ENCODE measurements around the gene ZNF319. TPM values are rescaled to one million over a fixed set of nuclear protein-coding genes. Genes with fewer than 3 reads are reported as not detected.

ZNF319 gene
- polyA plus RNA-seq, 1 donor from 2014 or later, result 7.0 TPM

DNA sequence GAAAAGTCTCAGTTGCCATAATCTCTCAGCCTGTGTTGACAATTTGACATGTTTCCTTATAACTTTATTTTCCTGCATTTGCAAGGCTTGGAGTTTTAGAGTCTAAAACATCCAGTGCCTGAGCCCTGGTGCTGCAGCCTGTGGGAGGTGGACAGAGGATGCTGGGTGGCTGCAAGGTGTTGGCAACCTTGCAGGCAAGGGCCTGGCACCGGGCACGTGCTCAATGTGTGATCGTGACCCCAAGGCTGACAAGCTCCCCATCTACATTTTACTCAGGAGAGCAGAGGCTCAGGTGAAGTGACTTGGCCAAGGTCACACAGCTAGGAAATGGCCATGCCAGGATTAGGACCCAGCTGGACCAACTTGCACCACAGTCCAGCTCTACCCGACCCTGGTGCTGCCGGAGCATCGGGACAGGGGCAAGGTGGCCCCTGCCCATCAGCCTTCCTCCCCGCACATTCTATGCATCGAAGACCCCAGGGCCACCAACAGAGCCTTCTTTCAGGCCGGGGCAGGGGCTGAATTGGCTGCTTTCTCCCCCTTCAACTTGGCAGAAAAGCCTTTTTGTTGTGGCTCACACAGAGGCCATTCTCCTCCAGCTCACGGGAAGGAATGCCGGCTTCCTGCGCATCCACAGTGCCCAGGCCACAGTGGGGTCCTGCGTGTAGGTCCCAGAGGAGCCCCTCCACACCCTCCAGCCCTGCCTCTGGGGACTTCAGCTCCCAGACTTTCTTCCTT lies 48.2 kb upstream of the ZNF319 start:
- Histone ChIP-seq H3K4me2 (ENCODE audit: low read length) (no peak overlapping the region), H3K36me3 (ENCODE audit: insufficient read depth, low read length) (no peaks in the 10 kb centered on the region), H3K27ac (ENCODE audit: low read length) (no peak overlapping the region), H2AFZ (ENCODE audit: low read depth, low read length) (no peak overlapping the region), H3K27me3 (ENCODE audit: insufficient read depth, low read depth, low read length) (no peaks in the 10 kb centered on the region), H3K9me2 (ENCODE audit: insufficient read depth, low read length) (no peaks in the 10 kb centered on the region), H3K9ac (ENCODE audit: low read length) (no peak overlapping the region), H3K4me3 (ENCODE audit: low read length) (no peak overlapping the region), H3K9me3 (ENCODE audit: low read length) (no peaks in the 10 kb centered on the region), H4K20me1 (ENCODE audit: insufficient read depth) (no peaks in the 10 kb centered on the region), H3K79me2 (replicated peaks; ENCODE audit: insufficient read depth, low read length) (no peaks in the 10 kb centered on the region), H3F3A (ENCODE audit: insufficient read depth, low read length, poor library complexity, severe bottlenecking) (no peaks in the 10 kb centered on the region)
- TF ChIP-seq SMC3 (conservative IDR thresholded peaks at IDR 0.05; ENCODE audit: poor library complexity) (no peak), EP300 (conservative IDR thresholded peaks at IDR 0.05; ENCODE audit: poor library complexity, severe bottlenecking) (no peak), MXI1 (conservative IDR thresholded peaks at IDR 0.05; ENCODE audit: poor library complexity, severe bottlenecking) (no peak), RAD21 (conservative IDR thresholded peaks at IDR 0.05) (no peak), TAF1 (IDR thresholded peaks at IDR 0.05; ENCODE audit: low read depth) (no peak), EZH2 (IDR thresholded peaks at IDR 0.05; ENCODE audit: borderline replicate concordance, insufficient read depth, low read length, poor library complexity, severe bottlenecking) (no peak), POLR2AphosphoS5 (IDR thresholded peaks at IDR 0.05) (no peak)
- TF ChIP-seq, protein P1, sequence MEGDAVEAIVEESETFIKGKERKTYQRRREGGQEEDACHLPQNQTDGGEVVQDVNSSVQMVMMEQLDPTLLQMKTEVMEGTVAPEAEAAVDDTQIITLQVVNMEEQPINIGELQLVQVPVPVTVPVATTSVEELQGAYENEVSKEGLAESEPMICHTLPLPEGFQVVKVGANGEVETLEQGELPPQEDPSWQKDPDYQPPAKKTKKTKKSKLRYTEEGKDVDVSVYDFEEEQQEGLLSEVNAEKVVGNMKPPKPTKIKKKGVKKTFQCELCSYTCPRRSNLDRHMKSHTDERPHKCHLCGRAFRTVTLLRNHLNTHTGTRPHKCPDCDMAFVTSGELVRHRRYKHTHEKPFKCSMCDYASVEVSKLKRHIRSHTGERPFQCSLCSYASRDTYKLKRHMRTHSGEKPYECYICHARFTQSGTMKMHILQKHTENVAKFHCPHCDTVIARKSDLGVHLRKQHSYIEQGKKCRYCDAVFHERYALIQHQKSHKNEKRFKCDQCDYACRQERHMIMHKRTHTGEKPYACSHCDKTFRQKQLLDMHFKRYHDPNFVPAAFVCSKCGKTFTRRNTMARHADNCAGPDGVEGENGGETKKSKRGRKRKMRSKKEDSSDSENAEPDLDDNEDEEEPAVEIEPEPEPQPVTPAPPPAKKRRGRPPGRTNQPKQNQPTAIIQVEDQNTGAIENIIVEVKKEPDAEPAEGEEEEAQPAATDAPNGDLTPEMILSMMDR (IDR thresholded peaks at IDR 0.05; ENCODE audit: poor library complexity, severe bottlenecking), result no peak

DNA sequence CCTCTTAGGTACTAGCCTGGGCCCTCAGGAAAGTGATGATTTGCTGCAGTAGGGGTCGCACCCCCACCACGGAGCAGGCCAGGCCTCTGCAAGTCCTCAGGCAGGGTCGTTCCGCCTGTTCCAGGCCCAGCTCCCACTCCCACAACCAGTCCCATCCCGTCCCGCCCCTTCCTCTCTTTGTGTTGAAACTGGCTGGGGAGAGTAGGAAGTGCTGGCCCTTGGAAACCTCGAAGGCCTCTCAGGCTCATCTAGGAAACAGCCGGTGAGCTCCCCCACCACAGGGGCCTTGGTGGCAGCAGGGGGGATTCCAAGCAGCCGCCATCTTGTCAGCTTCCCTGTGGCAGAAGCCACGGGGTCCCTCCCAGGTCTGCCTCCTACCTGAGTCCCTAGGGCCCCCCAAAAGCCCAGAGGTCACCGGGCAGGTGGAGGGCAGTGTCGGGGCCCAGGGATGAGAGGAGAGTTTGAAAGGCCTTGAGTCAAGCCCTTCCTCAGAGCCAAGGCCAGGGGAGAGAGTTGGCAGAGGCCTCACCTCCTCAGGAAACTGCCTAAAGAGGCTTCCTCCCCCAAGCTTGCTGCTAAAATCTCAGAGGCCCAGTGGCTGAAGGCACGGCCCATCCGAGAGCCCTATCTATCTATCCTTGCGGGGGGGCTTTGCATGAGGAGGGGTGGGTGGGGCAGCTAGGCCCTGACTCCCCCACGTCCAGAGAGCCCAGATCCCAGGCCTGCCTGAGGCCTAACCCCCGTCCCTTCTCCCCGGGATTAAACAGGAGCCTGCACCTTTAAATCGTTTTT lies 47.3 kb upstream of the ZNF319 start:
- Histone ChIP-seq H3K4me2 (ENCODE audit: low read length) (no peak overlapping the region), H3K36me3 (ENCODE audit: insufficient read depth, low read length) (no peaks in the 10 kb centered on the region), H3K9me3 (ENCODE audit: low read length) (no peaks in the 10 kb centered on the region), H3K9ac (ENCODE audit: low read length) (no peak overlapping the region), H3K4me3 (ENCODE audit: low read length) (no peak overlapping the region), H4K20me1 (ENCODE audit: insufficient read depth) (no peaks in the 10 kb centered on the region), H2AFZ (ENCODE audit: low read depth, low read length) (no peak overlapping the region), H3K9me2 (ENCODE audit: insufficient read depth, low read length) (no peaks in the 10 kb centered on the region), H3K27ac (ENCODE audit: low read length) (no peak overlapping the region), H3K27me3 (ENCODE audit: insufficient read depth, low read depth, low read length) (no peaks in the 10 kb centered on the region), H3F3A (ENCODE audit: insufficient read depth, low read length, poor library complexity, severe bottlenecking) (no peaks in the 10 kb centered on the region), H3K79me2 (replicated peaks; ENCODE audit: insufficient read depth, low read length) (no peaks in the 10 kb centered on the region)
- TF ChIP-seq POLR2AphosphoS5 (IDR thresholded peaks at IDR 0.05) (no peak), TAF1 (IDR thresholded peaks at IDR 0.05; ENCODE audit: low read depth) (no peak), MXI1 (conservative IDR thresholded peaks at IDR 0.05; ENCODE audit: poor library complexity, severe bottlenecking) (no peak)
- TF ChIP-seq, protein P2, sequence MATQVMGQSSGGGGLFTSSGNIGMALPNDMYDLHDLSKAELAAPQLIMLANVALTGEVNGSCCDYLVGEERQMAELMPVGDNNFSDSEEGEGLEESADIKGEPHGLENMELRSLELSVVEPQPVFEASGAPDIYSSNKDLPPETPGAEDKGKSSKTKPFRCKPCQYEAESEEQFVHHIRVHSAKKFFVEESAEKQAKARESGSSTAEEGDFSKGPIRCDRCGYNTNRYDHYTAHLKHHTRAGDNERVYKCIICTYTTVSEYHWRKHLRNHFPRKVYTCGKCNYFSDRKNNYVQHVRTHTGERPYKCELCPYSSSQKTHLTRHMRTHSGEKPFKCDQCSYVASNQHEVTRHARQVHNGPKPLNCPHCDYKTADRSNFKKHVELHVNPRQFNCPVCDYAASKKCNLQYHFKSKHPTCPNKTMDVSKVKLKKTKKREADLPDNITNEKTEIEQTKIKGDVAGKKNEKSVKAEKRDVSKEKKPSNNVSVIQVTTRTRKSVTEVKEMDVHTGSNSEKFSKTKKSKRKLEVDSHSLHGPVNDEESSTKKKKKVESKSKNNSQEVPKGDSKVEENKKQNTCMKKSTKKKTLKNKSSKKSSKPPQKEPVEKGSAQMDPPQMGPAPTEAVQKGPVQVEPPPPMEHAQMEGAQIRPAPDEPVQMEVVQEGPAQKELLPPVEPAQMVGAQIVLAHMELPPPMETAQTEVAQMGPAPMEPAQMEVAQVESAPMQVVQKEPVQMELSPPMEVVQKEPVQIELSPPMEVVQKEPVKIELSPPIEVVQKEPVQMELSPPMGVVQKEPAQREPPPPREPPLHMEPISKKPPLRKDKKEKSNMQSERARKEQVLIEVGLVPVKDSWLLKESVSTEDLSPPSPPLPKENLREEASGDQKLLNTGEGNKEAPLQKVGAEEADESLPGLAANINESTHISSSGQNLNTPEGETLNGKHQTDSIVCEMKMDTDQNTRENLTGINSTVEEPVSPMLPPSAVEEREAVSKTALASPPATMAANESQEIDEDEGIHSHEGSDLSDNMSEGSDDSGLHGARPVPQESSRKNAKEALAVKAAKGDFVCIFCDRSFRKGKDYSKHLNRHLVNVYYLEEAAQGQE (IDR thresholded peaks at IDR 0.05; ENCODE audit: borderline replicate concordance), result no peak

Measured in neural cell (in vitro differentiated cells).